Fibroblast of pulmonary artery (primary cell): ENCODE data around the gene CABCOCO1.

Experiments
- DNase-seq: peaks from one replicate; pipeline ENCODE4 v3.0.0-alpha.2; 2010; ENCODE audit warnings: low read depth
- H3K4me3 ChIP-seq: replicated peaks from 2 replicates; pipeline ENCODE4 v1.5.1; 2011; ENCODE audit warnings: low read depth, mild to moderate bottlenecking, control low read depth, low read length, moderate library complexity
- CTCF ChIP-seq: IDR thresholded peaks from 2 replicates; pipeline ENCODE4 v1.5.1; 2011; ENCODE audit warnings: mild to moderate bottlenecking, control low read depth, low read length, inconsistent platforms; ENCODE audit errors: missing control alignments

The CABCOCO1 gene

GRCh38 chr10:61664985-61665384 lies 2.3 kb downstream of the CABCOCO1 start:
- H3K4me3 ChIP-seq = no peak overlapping the region
- TF ChIP-seq CTCF = no peak
- no peak for DNase-seq

DNA sequence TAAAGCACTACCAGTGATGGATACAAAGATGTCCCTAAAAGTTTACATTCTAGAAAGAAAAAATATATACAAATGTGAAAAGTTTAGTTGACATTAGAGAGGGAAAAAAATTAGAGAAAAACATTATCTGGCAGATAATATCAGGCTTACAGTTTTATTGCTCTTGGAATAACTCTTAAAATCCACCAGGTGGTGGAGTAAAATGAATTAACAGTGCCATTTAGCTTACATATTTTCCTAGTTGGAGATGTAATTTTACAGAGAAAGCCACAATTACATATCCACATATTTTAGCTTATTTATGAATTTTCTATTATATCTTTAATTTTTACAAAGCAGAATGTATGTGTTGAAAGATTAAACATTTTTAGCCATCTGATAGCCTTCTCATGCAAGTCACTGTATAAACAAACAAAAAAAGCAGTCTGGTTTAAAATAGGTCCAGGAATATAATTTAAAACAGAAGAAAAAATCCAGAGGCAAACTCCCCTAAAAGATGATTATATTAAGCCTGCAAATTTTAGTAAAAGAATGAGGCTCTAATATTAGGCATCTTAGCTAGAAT lies 6.5 kb downstream of the CABCOCO1 start:
- DNase-seq = no peak
- no peak overlapping the region for H3K4me3 ChIP-seq
- TF ChIP-seq CTCF = peak; percentile 6

DNA sequence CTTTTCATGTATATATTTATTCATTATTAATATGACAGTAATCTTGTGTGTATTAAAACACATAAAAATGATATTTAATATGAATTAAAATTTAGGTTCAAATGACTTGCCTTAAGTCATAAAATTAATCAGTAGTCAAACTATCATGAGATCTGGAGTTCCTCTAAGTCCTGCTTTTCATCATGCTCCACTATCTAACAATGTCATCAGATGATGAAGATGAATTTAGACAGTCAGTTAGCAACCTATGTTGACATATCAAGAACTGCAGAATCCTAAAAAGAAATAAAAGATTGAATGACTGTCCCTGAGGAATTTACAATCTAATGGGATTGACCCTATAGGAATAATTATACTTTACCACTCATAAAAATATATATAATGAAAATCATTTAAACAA lies 7.1 kb downstream of the CABCOCO1 start:
- no peak for TF ChIP-seq CTCF
- no peak overlapping the region for H3K4me3 ChIP-seq
- DNase-seq = no peak

GRCh38 chr10:61673360-61673759 lies 10.6 kb downstream of the CABCOCO1 start:
- no peak for DNase-seq
- H3K4me3 ChIP-seq = no peak overlapping the region
- TF ChIP-seq CTCF = no peak

DNA sequence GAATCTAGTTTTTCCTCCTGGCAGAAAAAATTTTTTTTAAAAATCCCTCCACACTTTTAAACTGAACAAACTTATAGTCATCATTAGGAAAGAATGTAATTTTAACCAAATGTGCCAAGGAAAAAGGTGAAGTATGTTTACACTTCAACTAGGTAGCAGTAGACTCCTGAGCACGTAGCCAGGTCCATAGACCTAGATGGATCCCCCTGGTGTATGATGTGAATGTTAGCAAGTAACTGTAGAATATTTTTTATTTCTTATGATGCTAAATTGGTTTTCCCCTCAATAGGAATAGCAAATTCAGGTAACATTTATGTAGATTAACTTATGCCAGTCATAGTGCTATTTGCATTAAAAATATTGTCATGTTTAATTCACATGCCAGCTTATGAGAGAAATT lies 19.6 kb downstream of the CABCOCO1 start:
- DNase-seq = no peak
- H3K4me3 ChIP-seq = no peak overlapping the region
- no peak for TF ChIP-seq CTCF

DNA sequence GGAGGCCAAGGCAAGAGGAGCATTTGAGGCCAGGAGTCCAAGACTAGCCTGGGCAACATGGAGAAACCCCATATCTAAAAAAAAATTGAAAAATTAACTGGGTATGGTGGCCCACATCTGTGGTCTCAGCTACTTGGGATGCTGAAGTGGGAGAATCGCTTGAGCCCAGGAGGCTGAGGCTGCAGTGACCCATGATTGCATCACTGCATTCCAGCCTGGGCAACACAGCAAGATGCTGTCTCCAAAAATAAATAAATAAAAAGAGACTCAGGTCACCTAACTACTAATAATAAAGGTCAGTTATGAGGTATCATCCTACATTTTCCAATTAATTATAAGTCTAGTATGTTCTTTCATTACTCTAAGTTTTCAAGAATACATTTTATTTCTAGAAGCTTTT lies 20.6 kb downstream of the CABCOCO1 start:
- no peak for TF ChIP-seq CTCF
- H3K4me3 ChIP-seq = no peak overlapping the region

GRCh38 chr10:61684894-61685507 lies 22.3 kb downstream of the CABCOCO1 start:
- no peak for TF ChIP-seq CTCF

More for the DNA sequence above, 20.6 kb downstream of the CABCOCO1 start:
- DNase-seq = no peak

More at GRCh38 chr10:61684894-61685507, 22.3 kb downstream of the CABCOCO1 start:
- H3K4me3 ChIP-seq = no peak overlapping the region
- DNase-seq = no peak
